Neural progenitor cell (in vitro differentiated cells): Measurements from ENCODE around the gene ENTPD2.

Source experiments
- EZH2 ChIP-seq: fragments of 200-600 bp; sonication (generic); IDR thresholded peaks from 2 replicates; pipeline ENCODE4 v1.6.1; 2017; ENCODE audit warnings: antibody characterized with exemption, mild to moderate bottlenecking, moderate library complexity
- EZH2phosphoT487 ChIP-seq: fragments of 200-600 bp; sonication (generic); IDR thresholded peaks from 2 replicates; pipeline ENCODE4 v1.6.1; 2017; ENCODE audit warnings: antibody characterized with exemption

DNA sequence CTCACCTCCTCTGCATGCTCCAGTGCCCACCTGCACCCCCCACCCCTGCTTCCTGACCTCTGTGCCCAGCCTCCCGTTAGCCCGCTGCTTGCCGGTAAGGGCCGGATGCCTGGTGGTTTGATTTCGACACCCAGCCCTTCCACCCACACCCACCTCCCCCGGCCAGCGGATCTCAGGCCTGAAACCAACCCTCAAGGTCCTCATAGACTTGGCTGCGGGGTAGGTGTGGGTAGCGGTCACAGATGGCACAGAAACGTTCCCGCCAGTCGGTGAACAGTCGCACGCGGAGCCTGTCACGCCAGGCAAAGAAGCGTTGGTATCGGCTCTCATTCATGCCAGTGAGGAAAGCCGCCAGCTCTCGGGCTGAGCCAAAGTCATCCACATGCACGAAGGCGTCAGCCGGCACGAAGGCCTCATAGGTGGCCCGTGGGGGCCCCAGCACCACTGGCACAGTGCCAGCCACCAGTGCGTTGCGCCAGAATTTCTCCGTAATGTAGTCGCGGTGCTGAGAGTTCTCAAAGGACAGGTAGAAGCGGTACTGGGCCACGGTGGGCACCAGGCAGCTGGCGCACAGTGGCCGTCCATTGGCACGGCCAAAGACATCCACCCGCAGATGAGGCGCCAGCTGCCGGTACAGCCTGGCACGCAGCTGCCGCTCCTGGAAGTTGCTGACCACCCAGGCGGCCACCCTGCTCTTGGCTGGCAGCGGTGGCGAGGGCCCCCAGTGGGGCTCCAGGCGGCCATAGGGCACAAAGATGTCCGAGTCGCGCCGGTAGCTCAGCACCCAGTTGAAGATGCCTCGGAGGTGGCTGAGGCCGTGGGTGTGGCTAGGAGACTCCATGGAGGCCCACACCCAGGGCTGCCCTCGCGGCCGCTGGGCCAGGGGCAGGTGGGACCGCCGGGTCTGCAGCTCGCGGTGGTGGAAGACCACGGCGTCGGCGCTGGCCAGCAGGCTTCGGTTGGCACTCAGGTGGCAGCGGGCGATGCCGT lies 23.0 kb downstream of the ENTPD2 start:
- TF ChIP-seq EZH2phosphoT487 (no peak), EZH2 (no peak)
